Fibroblast of lung (primary cell): Measurements from ENCODE around the gene SIGLEC6. TPM values are rescaled to one million over a fixed set of nuclear protein-coding genes. Genes with fewer than 3 reads are reported as not detected.

ENCODE experiments used
- DNase-seq, 2 donors: peaks; one replicate each; pipeline versions ENCODE4 v3.0.0 to v3.0.0-alpha.2; 2010; ENCODE audit warnings: low read depth in 2 of 2
- H2AFZ ChIP-seq: 2 replicates; pipeline ENCODE4 v1.5.1; 2012; ENCODE audit warnings: low read length, control low read depth, inconsistent platforms
- H3K27ac ChIP-seq: 2 replicates; pipeline ENCODE4 v1.5.1; 2011; ENCODE audit warnings: low read length, control low read depth; ENCODE audit not compliant: insufficient read depth
- H3K27me3 ChIP-seq: 2 replicates; pipeline ENCODE4 v1.5.1; 2011; ENCODE audit warnings: mild to moderate bottlenecking, low read length; ENCODE audit not compliant: control insufficient read depth, insufficient read depth
- H3K36me3 ChIP-seq: 2 replicates; pipeline ENCODE4 v1.5.1; 2011; ENCODE audit warnings: low read length; ENCODE audit not compliant: control insufficient read depth, insufficient read depth
- H3K4me1 ChIP-seq: 2 replicates; pipeline ENCODE4 v1.5.1; 2011; ENCODE audit warnings: low read length; ENCODE audit not compliant: control insufficient read depth, insufficient read depth; ENCODE audit errors: extremely low read depth
- H3K4me2 ChIP-seq: 2 replicates; pipeline ENCODE4 v1.5.1; 2011; ENCODE audit warnings: low read length, control low read depth; ENCODE audit not compliant: insufficient read depth; ENCODE audit errors: extremely low read depth
- H3K4me3 ChIP-seq, 4 experiments: fragments of 200-600 bp in 1 of 4; sonication (generic) in 1 of 4; replicated peaks in 1 of 4; 2 replicates each; pipeline ENCODE4 v1.5.1; 2011 to 2016; ENCODE audit warnings: low read length in 4 of 4, low read depth in 3 of 4, mild to moderate bottlenecking in 3 of 4, control low read depth in 2 of 4, inconsistent platforms in 1 of 4, mixed read lengths in 1 of 4; ENCODE audit not compliant: insufficient read depth in 1 of 4; ENCODE audit errors: control extremely low read depth in 1 of 4
- H3K79me2 ChIP-seq: 2 replicates; pipeline ENCODE4 v1.5.1; 2012; ENCODE audit warnings: mild to moderate bottlenecking, low read length, inconsistent platforms; ENCODE audit not compliant: control insufficient read depth, insufficient read depth
- H3K9ac ChIP-seq: 2 replicates; pipeline ENCODE4 v1.5.1; 2011; ENCODE audit warnings: mild to moderate bottlenecking, low read length, control low read depth; ENCODE audit not compliant: insufficient read depth
- H3K9me3 ChIP-seq: 2 replicates; pipeline ENCODE4 v1.5.1; 2012; ENCODE audit warnings: low read depth, low read length; ENCODE audit not compliant: control insufficient read depth, insufficient read depth
- H4K20me1 ChIP-seq: 2 replicates; pipeline ENCODE4 v1.5.1; 2011; ENCODE audit warnings: low read length; ENCODE audit not compliant: control insufficient read depth, insufficient read depth; ENCODE audit errors: extremely low read depth
- CTCF ChIP-seq, 2 donors: IDR thresholded peaks in 1 of 2; conservative IDR thresholded peaks in 1 of 2; 1 replicate in 1 of 2; 2 replicates in 1 of 2; pipeline ENCODE4 v1.5.1; 2011 to 2012; ENCODE audit warnings: low read length in 2 of 2, control low read depth in 1 of 2, inconsistent platforms in 1 of 2, low read depth in 1 of 2, mild to moderate bottlenecking in 1 of 2
- EZH2 ChIP-seq: IDR thresholded peaks from 2 replicates; pipeline ENCODE4 v1.5.1; 2012; ENCODE audit warnings: low read length, control low read depth, mild to moderate bottlenecking; ENCODE audit errors: missing control alignments
- polyA plus RNA-seq, 2 donors: library from polyadenylated mRNA; depleted of rRNA in 1 of 2; stranded (reverse) in 1 of 2; unstranded in 1 of 2; fragments of >200 nt; gene quantifications; 2 replicates each; pipeline ENCODE4 v1.2.1, GENCODE V29; 2011 to 2012; ENCODE audit warnings: missing spikeins in 1 of 2
- total RNA-seq: library from RNA; depleted of rRNA; stranded (reverse); fragments of >200 nt; gene quantifications from 2 replicates; pipeline ENCODE4 v1.2.1, GENCODE V29; 2014

Gene SIGLEC6
- total and polyA plus RNA-seq, 2 donors (not counting 1 experiment from before 2014, with no cell fraction given): not detected

- DNase-seq: no peak
- H3K9me3 ChIP-seq: no peaks in the 10 kb centered on the region
- H4K20me1 ChIP-seq: no peaks in the 10 kb centered on the region
- H3K36me3 ChIP-seq: no peaks in the 10 kb centered on the region
- no peak for TF ChIP-seq CTCF (conservative IDR thresholded peaks at IDR 0.05 in 1 of 2, IDR thresholded peaks at IDR 0.05 in 1 of 2; ENCODE audit: low read depth in 1 of 2, low read length in 2 of 2)
- no peak for TF ChIP-seq EZH2
- no peak overlapping the region for H3K4me3 ChIP-seq
- no peak overlapping the region for H3K4me2 ChIP-seq
- H3K4me1 ChIP-seq: no peaks in the 10 kb centered on the region
- no peak overlapping the region for H2AFZ ChIP-seq
- no peaks in the 10 kb centered on the region for H3K79me2 ChIP-seq
- H3K27me3 ChIP-seq: no peaks in the 10 kb centered on the region
- H3K27ac ChIP-seq: no peak overlapping the region
- H3K9ac ChIP-seq: no peak overlapping the region
Observed at GRCh38 chr19:51507192-51507591, 24.3 kb downstream of the SIGLEC6 start.

- H3K9me3 ChIP-seq: no peaks in the 10 kb centered on the region
- H3K27me3 ChIP-seq: no peaks in the 10 kb centered on the region
- no peak overlapping the region for H2AFZ ChIP-seq
- TF ChIP-seq EZH2 (no peak), CTCF (conservative IDR thresholded peaks at IDR 0.05 in 1 of 2, IDR thresholded peaks at IDR 0.05 in 1 of 2; ENCODE audit: low read depth in 1 of 2, low read length in 2 of 2) (no peak)
- no peaks in the 10 kb centered on the region for H4K20me1 ChIP-seq
- no peak overlapping the region for H3K27ac ChIP-seq
- H3K4me3 ChIP-seq: no peak overlapping the region
- no peaks in the 10 kb centered on the region for H3K36me3 ChIP-seq
- no peak overlapping the region for H3K9ac ChIP-seq
- H3K4me1 ChIP-seq: no peaks in the 10 kb centered on the region
- no peak overlapping the region for H3K4me2 ChIP-seq
- DNase-seq: no peak
- H3K79me2 ChIP-seq: no peaks in the 10 kb centered on the region
Observed at GRCh38 chr19:51505904-51506303, 25.6 kb downstream of the SIGLEC6 start.

- H3K36me3 ChIP-seq: no peaks in the 10 kb centered on the region
- H2AFZ ChIP-seq: no peak overlapping the region
- no peak overlapping the region for H3K9ac ChIP-seq
- no peak overlapping the region for H3K4me2 ChIP-seq
- DNase-seq: no peak
- TF ChIP-seq CTCF (conservative IDR thresholded peaks at IDR 0.05 in 1 of 2, IDR thresholded peaks at IDR 0.05 in 1 of 2; ENCODE audit: low read depth in 1 of 2, low read length in 2 of 2): no peak
- TF ChIP-seq EZH2: no peak
- H3K79me2 ChIP-seq: no peaks in the 10 kb centered on the region
- no peak overlapping the region for H3K27ac ChIP-seq
- no peaks in the 10 kb centered on the region for H3K4me1 ChIP-seq
- H3K4me3 ChIP-seq: no peak overlapping the region
- H3K9me3 ChIP-seq: no peaks in the 10 kb centered on the region
- H3K27me3 ChIP-seq: no peaks in the 10 kb centered on the region
- no peaks in the 10 kb centered on the region for H4K20me1 ChIP-seq
Observed at GRCh38 chr19:51503896-51504295, 27.6 kb downstream of the SIGLEC6 start.
